Stimulated activated effector memory CD8-positive, alpha-beta T cell treated with anti-CD3 and anti-CD28 coated beads, Interleukin-12 subunit alpha, Interleukin-12 subunit beta, amount 100 ng/mL, for 72 hours (primary cell): Measurements from ENCODE around the gene NAALADL2.
"Not testable (repeated sequence)": the region's sequence is repeated elsewhere in the genome, so short reads cannot be mapped to it uniquely, and the experiment has no call there.

Experiments used
- ATAC-seq: fragments of 150-1000 bp; cut with Tn5 transposase; 2 replicates; pipeline ENCODE4 v1.10.0; 2021
- DNase-seq, 2 donors: peaks; one replicate each; pipeline ENCODE4 v3.0.0; 2021 to 2022; ENCODE audit warnings: low spot score in 2 of 2
- H3K27ac Mint-ChIP-seq: one replicate; pipeline ENCODE4 v1.8.0; 2022; ENCODE audit warnings: mild to moderate bottlenecking, mixed read lengths
- H3K36me3 Mint-ChIP-seq: one replicate; pipeline ENCODE4 v1.8.0; 2022; ENCODE audit warnings: mild to moderate bottlenecking, mixed read lengths
- H3K4me1 Mint-ChIP-seq: one replicate; pipeline ENCODE4 v1.8.0; 2022; ENCODE audit warnings: mixed read lengths
- H3K4me3 Mint-ChIP-seq: one replicate; pipeline ENCODE4 v1.8.0; 2022; ENCODE audit warnings: mild to moderate bottlenecking, mixed read lengths
- H3K9me3 Mint-ChIP-seq: one replicate; pipeline ENCODE4 v1.8.0; 2022; ENCODE audit warnings: mixed read lengths

Gene NAALADL2

GRCh38 chr3:175605851-175606250 is 746.7 kb downstream of the NAALADL2 start:
- ATAC-seq (no peak), DNase-seq (no peak)
- Mint-ChIP-seq H3K36me3 (no peaks in the 10 kb centered on the region), H3K4me1 (no peaks in the 10 kb centered on the region), H3K4me3 (no peak overlapping the region), H3K9me3 (peaks cover 15% of the 10 kb centered on the region), H3K27ac (no peak overlapping the region)

GRCh38 chr3:175606650-175607318 is 747.6 kb downstream of the NAALADL2 start:
- Mint-ChIP-seq H3K27ac (no peak overlapping the region), H3K4me1 (no peaks in the 10 kb centered on the region), H3K4me3 (no peak overlapping the region), H3K9me3 (peaks cover 15% of the 10 kb centered on the region), H3K36me3 (no peaks in the 10 kb centered on the region)
- DNase-seq: no peak
- no peak for ATAC-seq

- H3K9me3 Mint-ChIP-seq: peaks cover 17% of the 10 kb centered on the region
- DNase-seq (no peak), ATAC-seq (no peak)
- H3K4me3 Mint-ChIP-seq: no peak overlapping the region
- H3K36me3 Mint-ChIP-seq: no peaks in the 10 kb centered on the region
- H3K27ac Mint-ChIP-seq: no peak overlapping the region
- no peaks in the 10 kb centered on the region for H3K4me1 Mint-ChIP-seq
Measured at GRCh38 chr3:175608356-175608755, 749.2 kb downstream of the NAALADL2 start.

- Mint-ChIP-seq H3K4me3 (no peak overlapping the region), H3K36me3 (no peaks in the 10 kb centered on the region), H3K4me1 (no peaks in the 10 kb centered on the region), H3K27ac (no peak overlapping the region), H3K9me3 (peaks cover 17% of the 10 kb centered on the region)
- no peak for ATAC-seq
- no peak for DNase-seq
Measured at GRCh38 chr3:175608911-175609310, 749.8 kb downstream of the NAALADL2 start.

- no peak overlapping the region for H3K4me3 Mint-ChIP-seq
- H3K27ac Mint-ChIP-seq: no peak overlapping the region
- H3K4me1 Mint-ChIP-seq: no peaks in the 10 kb centered on the region
- H3K9me3 Mint-ChIP-seq: peaks cover 13% of the 10 kb centered on the region
- no peak for DNase-seq
- ATAC-seq: no peak
- no peaks in the 10 kb centered on the region for H3K36me3 Mint-ChIP-seq
Measured at GRCh38 chr3:175612487-175613196, 753.5 kb downstream of the NAALADL2 start.

GRCh38 chr3:175614107-175614506 is 755.0 kb downstream of the NAALADL2 start:
- not testable (repeated sequence) for DNase-seq, H3K4me1 Mint-ChIP-seq, H3K27ac Mint-ChIP-seq, ATAC-seq, H3K36me3 Mint-ChIP-seq, H3K4me3 Mint-ChIP-seq
- H3K9me3 Mint-ChIP-seq: peaks cover 16% of the 10 kb centered on the region

- H3K9me3 Mint-ChIP-seq: peaks cover 22% of the 10 kb centered on the region
- no peak for DNase-seq
- H3K36me3 Mint-ChIP-seq: no peaks in the 10 kb centered on the region
- no peak overlapping the region for H3K4me3 Mint-ChIP-seq
- no peak overlapping the region for H3K27ac Mint-ChIP-seq
- peak; percentile 24 for ATAC-seq
- no peaks in the 10 kb centered on the region for H3K4me1 Mint-ChIP-seq
Measured at GRCh38 chr3:175617247-175617646, 758.1 kb downstream of the NAALADL2 start.

GRCh38 chr3:175619369-175619768 is 760.2 kb downstream of the NAALADL2 start:
- no peak overlapping the region for H3K27ac Mint-ChIP-seq
- ATAC-seq (no peak), DNase-seq (no peak)
- H3K4me3 Mint-ChIP-seq: no peak overlapping the region
- H3K36me3 Mint-ChIP-seq: no peaks in the 10 kb centered on the region
- no peaks in the 10 kb centered on the region for H3K4me1 Mint-ChIP-seq
- peaks cover 24% of the 10 kb centered on the region for H3K9me3 Mint-ChIP-seq

GRCh38 chr3:175620093-175620492 is 761.0 kb downstream of the NAALADL2 start:
- H3K4me1 Mint-ChIP-seq: no peaks in the 10 kb centered on the region
- ATAC-seq (no peak), DNase-seq (no peak)
- no peak overlapping the region for H3K27ac Mint-ChIP-seq
- H3K36me3 Mint-ChIP-seq: no peaks in the 10 kb centered on the region
- no peak overlapping the region for H3K4me3 Mint-ChIP-seq
- H3K9me3 Mint-ChIP-seq: peaks cover 24% of the 10 kb centered on the region

GRCh38 chr3:175620532-175620931 is 761.4 kb downstream of the NAALADL2 start:
- H3K4me3 Mint-ChIP-seq: no peak overlapping the region
- peaks cover 24% of the 10 kb centered on the region for H3K9me3 Mint-ChIP-seq
- no peaks in the 10 kb centered on the region for H3K36me3 Mint-ChIP-seq
- H3K4me1 Mint-ChIP-seq: no peaks in the 10 kb centered on the region
- no peak for ATAC-seq
- no peak overlapping the region for H3K27ac Mint-ChIP-seq
- DNase-seq: no peak

GRCh38 chr3:175640958-175641357 is 781.8 kb downstream of the NAALADL2 start:
- Mint-ChIP-seq H3K4me1 (no peaks in the 10 kb centered on the region), H3K36me3 (no peaks in the 10 kb centered on the region), H3K4me3 (no peak overlapping the region), H3K9me3 (peaks cover 14% of the 10 kb centered on the region), H3K27ac (no peak overlapping the region)
- ATAC-seq (no peak), DNase-seq (no peak)

GRCh38 chr3:175646865-175647264 is 787.7 kb downstream of the NAALADL2 start:
- DNase-seq (no peak), ATAC-seq (no peak)
- Mint-ChIP-seq H3K27ac (no peak overlapping the region), H3K4me1 (no peaks in the 10 kb centered on the region), H3K36me3 (no peaks in the 10 kb centered on the region), H3K4me3 (no peak overlapping the region), H3K9me3 (peaks cover 7% of the 10 kb centered on the region)

GRCh38 chr3:175648899-175649298 is 789.8 kb downstream of the NAALADL2 start:
- peaks cover 7% of the 10 kb centered on the region for H3K9me3 Mint-ChIP-seq

GRCh38 chr3:175651716-175652115 is 792.6 kb downstream of the NAALADL2 start:
- no peak overlapping the region for H3K4me3 Mint-ChIP-seq
- no peaks in the 10 kb centered on the region for H3K36me3 Mint-ChIP-seq
- no peaks in the 10 kb centered on the region for H3K4me1 Mint-ChIP-seq
- ATAC-seq (no peak), DNase-seq (no peak)
- no peak overlapping the region for H3K27ac Mint-ChIP-seq
- H3K9me3 Mint-ChIP-seq: peaks cover 3% of the 10 kb centered on the region

More at GRCh38 chr3:175648899-175649298, 789.8 kb downstream of the NAALADL2 start:
- H3K27ac Mint-ChIP-seq: no peak overlapping the region
- DNase-seq (no peak), ATAC-seq (no peak)
- no peaks in the 10 kb centered on the region for H3K36me3 Mint-ChIP-seq
- no peak overlapping the region for H3K4me3 Mint-ChIP-seq
- H3K4me1 Mint-ChIP-seq: no peaks in the 10 kb centered on the region

- H3K36me3 Mint-ChIP-seq: no peaks in the 10 kb centered on the region
- ATAC-seq: no peak
Measured at GRCh38 chr3:175655351-175655750, 796.2 kb downstream of the NAALADL2 start.

GRCh38 chr3:175656461-175656860 is 797.3 kb downstream of the NAALADL2 start:
- no peak overlapping the region for H3K4me3 Mint-ChIP-seq
- H3K9me3 Mint-ChIP-seq: peaks cover 6% of the 10 kb centered on the region
- no peaks in the 10 kb centered on the region for H3K36me3 Mint-ChIP-seq
- H3K4me1 Mint-ChIP-seq: no peaks in the 10 kb centered on the region
- H3K27ac Mint-ChIP-seq: no peak overlapping the region
- ATAC-seq (no peak), DNase-seq (no peak)

More at GRCh38 chr3:175655351-175655750, 796.2 kb downstream of the NAALADL2 start:
- H3K27ac Mint-ChIP-seq: no peak overlapping the region
- no peaks in the 10 kb centered on the region for H3K4me1 Mint-ChIP-seq
- peaks cover 3% of the 10 kb centered on the region for H3K9me3 Mint-ChIP-seq
- no peak for DNase-seq
- H3K4me3 Mint-ChIP-seq: no peak overlapping the region
